K562 (cell line): Measurements from ENCODE around the gene ZFYVE21.

Source experiments
- EP300 ChIP-seq: IDR thresholded peaks from 2 replicates; pipeline ENCODE4 v1.6.1; 2012; ENCODE audit warnings: low read length, improper control_type of control experiment
- MAFF ChIP-seq: IDR thresholded peaks from 2 replicates; pipeline ENCODE4 v1.6.1; 2012; ENCODE audit warnings: low read length, improper control_type of control experiment
- MYBL2 ChIP-seq, 2 experiments: fragments of 450-650 bp in 1 of 2; sonication (generic) in 1 of 2; formaldehyde crosslinking in 1 of 2; IDR thresholded peaks; 2 replicates each; pipeline versions ENCODE4 v1.6.1 to v1.8.1; 2017 to 2022; ENCODE audit warnings: borderline replicate concordance in 1 of 2, inconsistent platforms in 1 of 2, low read depth in 1 of 2, mild to moderate bottlenecking in 1 of 2, missing genetic modification reagents in 1 of 2, moderate library complexity in 1 of 2
- ZKSCAN3 ChIP-seq: fragments of 250-450 bp; sonication (Bioruptor Pico); IDR thresholded peaks from 2 replicates; pipeline ENCODE4 v1.4.0; 2020
- TF ChIP-seq, protein P1 (sequence below), 3 experiments: IDR thresholded peaks in 2 of 3; conservative IDR thresholded peaks in 1 of 3; 2 replicates each; pipeline ENCODE4 v1.5.1; 2011 to 2012; ENCODE audit warnings: low read length in 3 of 3, mild to moderate bottlenecking in 3 of 3, control low read depth in 2 of 3, improper control_type of control experiment in 1 of 3, inconsistent platforms in 1 of 3, low read depth in 1 of 3, mixed read lengths in 1 of 3, moderate library complexity in 1 of 3; ENCODE audit not compliant: insufficient read depth in 2 of 3
- TF ChIP-seq, protein P2 (sequence below): fragments of 450-650 bp; IDR thresholded peaks from 2 replicates; pipeline ENCODE4 v1.6.1; 2018; ENCODE audit not compliant: partially characterized antibody

- TF ChIP-seq, protein P1, sequence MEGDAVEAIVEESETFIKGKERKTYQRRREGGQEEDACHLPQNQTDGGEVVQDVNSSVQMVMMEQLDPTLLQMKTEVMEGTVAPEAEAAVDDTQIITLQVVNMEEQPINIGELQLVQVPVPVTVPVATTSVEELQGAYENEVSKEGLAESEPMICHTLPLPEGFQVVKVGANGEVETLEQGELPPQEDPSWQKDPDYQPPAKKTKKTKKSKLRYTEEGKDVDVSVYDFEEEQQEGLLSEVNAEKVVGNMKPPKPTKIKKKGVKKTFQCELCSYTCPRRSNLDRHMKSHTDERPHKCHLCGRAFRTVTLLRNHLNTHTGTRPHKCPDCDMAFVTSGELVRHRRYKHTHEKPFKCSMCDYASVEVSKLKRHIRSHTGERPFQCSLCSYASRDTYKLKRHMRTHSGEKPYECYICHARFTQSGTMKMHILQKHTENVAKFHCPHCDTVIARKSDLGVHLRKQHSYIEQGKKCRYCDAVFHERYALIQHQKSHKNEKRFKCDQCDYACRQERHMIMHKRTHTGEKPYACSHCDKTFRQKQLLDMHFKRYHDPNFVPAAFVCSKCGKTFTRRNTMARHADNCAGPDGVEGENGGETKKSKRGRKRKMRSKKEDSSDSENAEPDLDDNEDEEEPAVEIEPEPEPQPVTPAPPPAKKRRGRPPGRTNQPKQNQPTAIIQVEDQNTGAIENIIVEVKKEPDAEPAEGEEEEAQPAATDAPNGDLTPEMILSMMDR (IDR thresholded peaks at IDR 0.05 in 2 of 3, conservative IDR thresholded peaks at IDR 0.05 in 1 of 3; ENCODE audit: insufficient read depth in 2 of 3, low read depth in 1 of 3, low read length in 3 of 3), result no peak
- TF ChIP-seq, protein P2, sequence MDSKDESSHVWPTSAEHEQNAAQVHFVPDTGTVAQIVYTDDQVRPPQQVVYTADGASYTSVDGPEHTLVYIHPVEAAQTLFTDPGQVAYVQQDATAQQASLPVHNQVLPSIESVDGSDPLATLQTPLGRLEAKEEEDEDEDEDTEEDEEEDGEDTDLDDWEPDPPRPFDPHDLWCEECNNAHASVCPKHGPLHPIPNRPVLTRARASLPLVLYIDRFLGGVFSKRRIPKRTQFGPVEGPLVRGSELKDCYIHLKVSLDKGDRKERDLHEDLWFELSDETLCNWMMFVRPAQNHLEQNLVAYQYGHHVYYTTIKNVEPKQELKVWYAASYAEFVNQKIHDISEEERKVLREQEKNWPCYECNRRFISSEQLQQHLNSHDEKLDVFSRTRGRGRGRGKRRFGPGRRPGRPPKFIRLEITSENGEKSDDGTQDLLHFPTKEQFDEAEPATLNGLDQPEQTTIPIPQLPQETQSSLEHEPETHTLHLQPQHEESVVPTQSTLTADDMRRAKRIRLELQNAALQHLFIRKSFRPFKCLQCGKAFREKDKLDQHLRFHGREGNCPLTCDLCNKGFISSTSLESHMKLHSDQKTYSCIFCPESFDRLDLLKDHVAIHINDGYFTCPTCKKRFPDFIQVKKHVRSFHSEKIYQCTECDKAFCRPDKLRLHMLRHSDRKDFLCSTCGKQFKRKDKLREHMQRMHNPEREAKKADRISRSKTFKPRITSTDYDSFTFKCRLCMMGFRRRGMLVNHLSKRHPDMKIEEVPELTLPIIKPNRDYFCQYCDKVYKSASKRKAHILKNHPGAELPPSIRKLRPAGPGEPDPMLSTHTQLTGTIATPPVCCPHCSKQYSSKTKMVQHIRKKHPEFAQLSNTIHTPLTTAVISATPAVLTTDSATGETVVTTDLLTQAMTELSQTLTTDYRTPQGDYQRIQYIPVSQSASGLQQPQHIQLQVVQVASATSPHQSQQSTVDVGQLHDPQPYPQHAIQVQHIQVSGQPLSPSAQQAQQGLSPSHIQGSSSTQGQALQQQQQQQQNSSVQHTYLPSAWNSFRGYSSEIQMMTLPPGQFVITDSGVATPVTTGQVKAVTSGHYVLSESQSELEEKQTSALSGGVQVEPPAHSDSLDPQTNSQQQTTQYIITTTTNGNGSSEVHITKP, result no peak
- TF ChIP-seq MAFF, result no peak
- no peak for TF ChIP-seq ZKSCAN3 (CRISPR knock-in tag)
- TF ChIP-seq EP300, result no peak
- TF ChIP-seq MYBL2 (IDR thresholded peaks at IDR 0.05; ENCODE audit: low read depth), result no peak
- TF ChIP-seq MYBL2 (CRISPR knock-in tag; IDR thresholded peaks at IDR 0.05; ENCODE audit: borderline replicate concordance), result no peak
Measured at GRCh38 chr14:103686831-103687485, 28.7 kb upstream of the ZFYVE21 start.
